Stomach (tissue), 4 donors: Measurements from ENCODE around the gene NRXN2.

Source experiments
- CTCF ChIP-seq, 7 experiments: fragments of 450-650 bp in 4 of 7; fragments of 200-600 bp in 3 of 7; sonication (generic) in 3 of 7; IDR thresholded peaks; one replicate each; pipeline ENCODE4 v1.5.1; 2016 to 2019; ENCODE audit warnings: antibody characterized with exemption in 7 of 7, control low read depth in 2 of 7, mild to moderate bottlenecking in 1 of 7
- POLR2A ChIP-seq, 4 donors: fragments of 450-650 bp; IDR thresholded peaks; one replicate each; pipeline ENCODE4 v1.6.1; 2016; ENCODE audit warnings: antibody characterized with exemption in 4 of 4, control low read depth in 2 of 4, mild to moderate bottlenecking in 1 of 4, moderate library complexity in 1 of 4

- TF ChIP-seq CTCF (IDR thresholded peaks at IDR 0.05) (no peak), POLR2A (IDR thresholded peaks at IDR 0.05) (no peak)
Observed at GRCh38 chr11:64605656-64606585, 117.1 kb downstream of the NRXN2 start.
